Right lung (tissue), 5 donors: ENCODE measurements around the gene SHANK1. TPM values are rescaled to one million over a fixed set of nuclear protein-coding genes. Genes with fewer than 3 reads are reported as not detected.

Source experiments
- DNase-seq, 2 donors: peaks; one replicate each; pipeline ENCODE4 v3.0.0-alpha.2; 2013
- polyA plus RNA-seq, 5 donors: library from polyadenylated mRNA; unstranded; fragments of 120-200 nt; gene quantifications; one replicate each; pipeline versions ENCODE4 v1.2.1 to v1.2.3, GENCODE V29; 2013; ENCODE audit warnings: inconsistent platforms in 1 of 5, low replicate concordance in 1 of 5; ENCODE audit not compliant: insufficient read length in 5 of 5, insufficient read depth in 1 of 5

SHANK1 gene
- polyA plus RNA-seq, 5 donors = 4.1 to 7.5 (median 4.8) TPM

DNA sequence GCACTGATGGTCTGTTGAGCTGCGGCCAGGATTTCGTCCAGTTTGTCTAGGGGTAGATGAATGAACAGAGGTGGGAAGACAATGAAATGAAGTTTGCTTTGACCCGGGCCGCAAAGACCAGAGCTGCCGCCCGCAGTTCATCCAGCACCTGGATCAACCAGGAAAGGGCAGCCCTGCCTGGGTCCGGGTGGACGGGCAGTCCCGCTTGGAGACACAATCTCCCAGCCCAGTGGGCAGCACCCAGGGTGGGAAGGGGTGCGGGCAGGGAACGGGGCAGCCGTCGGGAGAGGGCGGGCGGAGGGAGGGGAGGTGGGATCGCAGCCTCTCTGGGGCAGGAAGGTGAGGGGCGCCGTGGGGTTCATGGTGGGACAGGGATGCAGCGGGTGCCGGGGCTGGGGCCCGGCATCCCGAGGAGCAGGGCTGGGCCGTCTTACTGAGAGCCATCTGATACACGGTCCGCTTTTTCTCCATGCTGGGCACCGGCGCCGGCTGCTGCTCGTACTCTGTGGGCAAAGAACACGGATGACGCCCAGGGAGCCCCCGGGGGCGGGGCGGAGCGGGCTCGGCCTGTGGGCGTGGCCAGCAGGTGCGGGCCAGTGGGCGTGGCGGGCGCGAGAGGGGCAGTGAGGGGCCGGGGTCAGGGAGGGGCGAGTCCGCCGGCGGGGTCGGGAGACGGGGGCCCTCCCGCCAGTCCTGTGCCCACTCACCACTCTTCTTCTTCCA lies 33.1 kb downstream of the SHANK1 start:
- no peak for DNase-seq

DNA sequence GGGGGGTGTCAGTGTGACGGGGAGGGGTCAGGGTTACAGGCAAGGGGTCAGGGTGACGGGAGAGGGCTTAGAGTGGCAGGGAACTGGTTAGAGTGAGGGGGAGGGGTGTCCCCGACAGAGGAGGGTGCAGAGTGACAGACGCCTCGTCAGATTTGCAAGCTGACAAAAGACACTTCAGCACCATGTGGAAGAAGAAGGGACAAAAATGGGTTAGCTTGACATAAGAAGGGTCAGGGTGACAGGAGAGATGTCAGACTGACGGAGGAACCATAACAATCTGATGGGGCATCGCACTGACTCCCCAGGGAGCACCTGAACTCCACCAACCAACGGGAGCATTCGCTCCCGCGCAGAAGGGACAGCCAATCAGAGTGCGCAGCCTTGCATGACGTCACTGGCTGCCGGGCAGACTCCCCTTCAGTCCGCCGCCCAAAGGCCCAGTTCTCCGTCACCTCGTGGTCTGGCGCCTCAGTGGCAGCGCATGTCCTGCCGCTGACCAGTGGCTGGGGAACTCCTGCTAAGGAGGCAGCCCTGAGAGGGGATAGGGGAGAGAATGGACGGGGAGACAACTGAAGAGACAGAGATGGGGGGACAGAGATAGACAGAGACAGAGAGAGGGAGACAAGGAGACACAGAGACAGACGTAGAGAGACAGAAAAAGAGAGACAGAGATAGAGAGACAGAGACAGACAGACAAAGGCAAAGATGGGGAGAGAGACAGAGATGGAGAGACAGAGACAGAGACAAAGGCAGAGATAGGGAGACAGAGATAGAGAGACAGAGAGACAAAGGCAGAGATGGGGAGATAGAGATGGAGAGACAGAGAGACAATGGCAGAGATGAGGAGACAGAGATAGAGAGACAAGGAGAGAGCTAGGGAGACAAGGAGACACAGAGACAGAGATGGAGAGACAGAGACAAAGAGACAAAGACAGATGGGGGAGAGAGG lies 40.2 kb downstream of the SHANK1 start:
- DNase-seq = peak; percentile 49 to 69

- DNase-seq = no peak
These were observed 41.3 kb downstream of the SHANK1 start for GRCh38 chr19:50678323-50678722.

DNA sequence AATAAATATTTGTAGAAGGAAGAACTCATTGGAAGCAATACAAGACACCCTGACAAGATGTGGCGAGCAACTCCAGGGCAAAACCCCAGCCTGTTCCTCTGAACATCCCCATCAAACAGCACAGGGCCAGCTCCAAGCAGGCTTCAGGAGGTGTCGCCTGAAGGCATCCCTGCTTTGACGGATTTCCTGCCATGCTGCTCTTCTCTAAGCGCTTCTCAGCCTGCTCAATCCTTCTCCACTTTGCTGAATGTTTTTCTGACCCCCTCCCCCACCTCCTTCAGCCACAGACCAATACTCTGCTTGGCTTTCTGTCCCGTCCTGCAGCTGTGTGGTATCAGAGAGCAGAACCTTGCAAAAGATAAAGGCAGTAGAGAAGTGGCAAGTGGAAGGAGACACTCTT lies 42.0 kb downstream of the SHANK1 start:
- DNase-seq = no peak

GRCh38 chr19:50676625-50677197 lies 42.9 kb downstream of the SHANK1 start:
- DNase-seq = no peak

GRCh38 chr19:50673118-50673517 lies 46.5 kb downstream of the SHANK1 start:
- DNase-seq = no peak

- DNase-seq = no peak
These were observed 49.6 kb downstream of the SHANK1 start for GRCh38 chr19:50670102-50670380.

GRCh38 chr19:50669302-50670101 lies 50.1 kb downstream of the SHANK1 start:
- DNase-seq = no peak

GRCh38 chr19:50668879-50669278 lies 50.7 kb downstream of the SHANK1 start:
- no peak for DNase-seq

DNA sequence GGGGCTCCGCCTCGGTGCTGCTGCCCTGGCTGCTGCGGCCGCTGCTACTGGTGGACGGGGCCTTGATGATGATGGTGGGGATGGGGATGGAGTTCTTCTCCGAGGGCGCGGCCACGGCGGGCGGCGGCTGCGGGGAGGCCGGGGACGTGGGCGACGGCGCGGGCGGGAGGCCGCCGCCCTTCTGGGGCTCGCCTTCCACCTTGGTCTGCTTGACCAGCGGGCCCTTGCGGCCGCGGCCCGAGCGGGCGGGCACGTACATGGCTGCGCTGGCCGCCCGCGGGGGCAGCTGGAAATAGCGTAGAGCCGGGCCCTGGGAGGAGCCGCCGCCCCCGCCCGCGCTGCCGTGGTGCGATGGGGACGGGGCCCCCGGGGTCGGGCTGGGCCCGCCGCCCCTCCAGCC lies 51.2 kb downstream of the SHANK1 start:
- no peak for DNase-seq

GRCh38 chr19:50667759-50668231 lies 51.8 kb downstream of the SHANK1 start:
- DNase-seq = no peak

DNA sequence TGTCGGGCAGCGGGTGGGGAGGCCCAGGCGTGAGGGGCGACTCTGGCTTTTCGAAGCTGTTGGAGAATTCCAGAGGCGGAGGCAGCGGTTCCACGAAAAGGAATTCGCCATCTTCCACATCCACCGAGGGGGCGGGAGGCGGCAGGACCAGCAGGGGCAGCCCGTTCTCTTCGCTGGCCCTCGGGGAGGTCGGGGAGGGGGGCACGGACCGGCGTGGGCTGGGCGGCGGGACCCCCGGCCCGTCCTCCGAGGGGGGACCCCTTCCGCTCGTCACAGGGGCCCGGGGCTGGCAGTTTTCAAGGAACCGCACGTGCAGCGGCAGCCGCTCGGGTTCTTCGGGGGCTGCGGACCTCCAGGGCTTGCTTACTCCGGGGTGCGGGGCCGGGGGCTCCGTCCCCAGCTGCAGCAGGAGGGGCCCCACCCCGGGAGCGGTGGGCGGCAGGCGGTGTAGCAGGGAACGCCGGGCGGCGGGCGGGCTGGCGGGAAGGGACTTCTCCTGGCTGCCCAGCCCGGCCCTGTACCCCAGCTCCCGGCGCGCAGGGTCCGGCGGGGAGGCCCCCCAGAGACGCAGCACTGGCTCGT lies 52.3 kb downstream of the SHANK1 start:
- no peak for DNase-seq

DNA sequence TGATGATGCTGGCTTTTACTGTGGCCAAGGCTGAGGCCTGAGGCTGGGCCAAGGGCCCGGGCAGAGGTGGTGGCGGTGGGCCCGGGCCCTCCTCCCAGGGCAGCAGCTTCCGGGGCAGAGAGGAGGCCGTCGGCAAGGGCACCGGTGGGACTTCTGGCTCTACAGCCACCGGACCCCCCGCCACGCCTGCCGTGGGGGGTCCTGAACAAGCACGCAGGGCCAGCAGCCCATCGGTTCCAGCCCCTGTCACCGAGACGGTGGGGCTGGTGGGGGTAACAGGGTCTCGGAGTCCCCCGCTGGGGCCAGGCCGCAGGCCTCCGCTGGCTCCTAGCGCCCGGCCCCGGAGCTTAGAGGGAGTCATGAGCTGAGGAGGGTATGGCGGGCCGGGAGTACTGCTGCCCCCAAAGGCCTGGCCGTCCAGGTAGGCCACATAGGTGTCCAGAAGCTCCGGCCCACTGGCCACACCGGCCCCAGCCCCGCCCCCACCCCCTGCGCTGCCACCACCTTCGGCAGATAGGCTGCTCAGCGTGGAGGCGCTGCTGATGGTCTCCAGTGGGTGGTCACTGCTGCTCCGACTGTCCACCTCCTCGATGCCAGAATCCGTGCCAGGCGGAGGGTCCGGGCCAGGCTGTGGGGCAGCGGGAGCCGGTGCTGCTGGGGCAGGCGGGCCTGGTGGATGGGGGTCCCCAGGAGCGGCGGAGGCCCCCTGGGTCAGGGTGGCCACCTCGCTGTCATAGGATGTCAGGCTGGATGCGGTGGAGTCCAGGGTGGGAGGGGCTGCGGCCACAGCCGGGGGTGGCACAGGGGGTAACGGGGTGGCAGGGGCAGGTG lies 53.0 kb downstream of the SHANK1 start:
- no peak for DNase-seq

DNA sequence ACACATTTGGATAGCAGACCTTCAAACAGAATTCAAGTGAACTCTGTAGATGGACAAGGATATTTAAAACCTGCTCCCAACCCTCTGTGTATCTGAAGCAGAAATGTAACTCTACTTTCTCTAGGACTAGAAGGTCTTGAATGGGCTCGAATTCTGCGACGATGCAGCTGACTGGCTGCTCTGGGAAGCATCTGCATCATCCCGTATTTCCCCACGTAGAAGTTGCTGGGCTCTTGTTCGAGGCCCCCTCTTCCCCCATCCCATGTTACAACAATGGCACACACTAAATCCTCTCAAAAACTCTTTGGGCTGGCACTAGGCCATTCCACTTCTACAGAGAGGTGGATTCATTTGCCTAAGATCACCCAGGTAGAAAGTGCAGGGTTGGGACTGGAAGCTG lies 55.4 kb downstream of the SHANK1 start:
- DNase-seq = no peak

- DNase-seq = no peak
These were observed 56.2 kb downstream of the SHANK1 start for GRCh38 chr19:50663482-50663790.

DNA sequence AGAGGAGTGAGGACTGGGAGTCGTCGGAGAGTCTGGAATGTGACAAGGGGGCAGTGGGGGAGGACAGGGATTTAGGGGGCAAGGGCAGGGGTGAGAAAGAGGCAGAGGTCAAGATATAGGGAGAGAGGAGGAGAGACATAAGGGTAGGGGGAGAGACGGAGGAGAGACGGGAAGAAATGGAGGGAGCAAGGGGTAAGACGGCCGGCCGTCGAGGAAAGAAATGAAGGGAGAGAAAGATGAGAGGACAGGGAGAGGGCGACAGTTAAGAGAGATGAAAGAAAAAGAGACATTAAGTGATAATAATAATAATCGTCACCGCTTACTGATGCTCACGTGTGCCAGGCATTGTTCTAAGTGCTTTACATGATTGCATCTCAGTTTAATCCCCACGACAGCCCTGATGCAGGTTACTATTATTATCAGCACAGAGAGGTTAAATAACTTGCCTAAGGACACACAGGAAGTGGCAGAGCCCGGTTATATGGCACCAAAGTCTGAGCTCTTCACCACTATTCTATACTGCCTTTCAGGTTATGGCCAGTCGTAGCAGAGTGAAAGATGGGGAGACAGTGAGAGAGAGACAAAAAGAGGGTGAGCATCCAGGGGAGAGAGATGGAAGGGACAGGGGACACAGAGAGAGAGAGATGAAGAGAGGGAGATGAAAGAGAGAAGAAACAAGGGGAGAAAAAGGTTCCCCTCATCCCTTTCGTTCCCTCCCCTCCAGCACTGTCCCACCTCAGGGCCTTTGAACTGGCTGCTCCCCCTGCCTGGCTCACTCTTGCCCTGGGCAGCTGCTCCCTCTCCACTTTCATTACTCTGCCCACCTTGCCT lies 56.7 kb downstream of the SHANK1 start:
- DNase-seq = no peak

DNA sequence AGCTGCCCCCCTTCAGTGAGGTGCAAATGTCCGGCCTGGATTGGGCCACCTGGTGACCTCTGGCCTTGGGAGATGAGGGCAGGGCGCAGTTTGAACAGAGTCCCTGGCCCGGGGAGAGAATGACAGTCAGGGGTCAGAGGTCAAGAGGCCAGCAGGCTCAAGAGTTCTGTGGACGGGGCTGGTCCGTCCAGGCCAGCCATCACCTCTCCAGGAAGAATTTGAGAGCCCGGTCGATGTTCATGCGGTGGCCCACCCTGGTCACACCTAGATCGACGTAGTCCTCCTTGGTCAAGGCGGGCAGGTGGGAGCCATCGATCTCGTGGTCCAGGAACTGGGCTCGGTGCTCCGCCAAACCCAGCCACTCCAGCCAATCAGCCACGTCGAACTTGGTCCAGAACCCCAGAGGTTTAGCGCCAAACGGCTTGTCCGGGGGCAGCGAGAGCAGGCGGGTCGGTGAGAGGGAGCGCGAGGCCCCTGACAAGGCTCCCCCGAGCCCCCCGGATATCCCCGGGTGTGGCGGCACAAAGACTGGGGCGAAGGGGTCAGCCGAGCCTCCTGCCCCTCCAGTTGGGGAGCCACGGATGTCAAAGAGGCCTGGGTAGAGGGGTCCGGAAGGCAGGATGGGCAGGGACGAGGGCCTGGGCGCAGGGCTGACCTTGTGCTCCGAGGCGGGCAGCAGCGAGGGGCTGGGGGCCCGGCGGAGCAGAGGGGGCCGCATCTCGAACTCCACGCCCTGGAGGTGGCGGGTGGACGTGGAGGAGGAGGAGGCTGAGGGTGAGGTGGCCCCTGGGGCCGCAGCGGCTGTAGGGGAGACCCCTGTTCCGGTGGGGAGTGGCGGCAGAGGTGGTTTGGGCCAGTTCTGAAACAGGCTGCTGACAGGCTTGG lies 57.6 kb downstream of the SHANK1 start:
- no peak for DNase-seq

- DNase-seq = no peak
These were observed 58.6 kb downstream of the SHANK1 start for GRCh38 chr19:50661023-50661422.

GRCh38 chr19:50660088-50660366 lies 59.6 kb downstream of the SHANK1 start:
- no peak for DNase-seq
